Caco-2 (cell line): Measurements from ENCODE around the gene MLXIP. TPM values are rescaled to one million over a fixed set of nuclear protein-coding genes. Genes with fewer than 3 reads are reported as not detected.

Experiments used
- BruUV-seq: library from RNA; stranded (reverse); fragments of 400-500 nt; replicated peaks from 2 replicates; lab custom pipeline; 2021; lab: Mats Ljungman, UMichigan
- CTCF ChIA-PET: fragments of 300-600 bp; sonication (Branson Sonifier 250); formaldehyde crosslinking; loops from one replicate; lab custom pipeline; 2022; ENCODE audit warnings: antibody characterized with exemption; lab: Charles Lee
- POLR2A ChIA-PET: fragments of 300-600 bp; sonication (Branson Sonifier 250); formaldehyde crosslinking; loops from one replicate; lab custom pipeline; 2022; ENCODE audit warnings: antibody characterized with exemption; lab: Charles Lee
- DNase-seq, 2 experiments: peaks; one replicate each; pipeline versions ENCODE4 v3.0.0 to v3.0.0-alpha.2; 2020 to 2022
- H3K27me3 ChIP-seq: replicated peaks from 2 replicates; pipeline ENCODE4 v1.6.0; 2011; ENCODE audit warnings: low read length; ENCODE audit not compliant: control insufficient read depth, insufficient read depth
- H3K36me3 ChIP-seq: 2 replicates; pipeline ENCODE4 v1.5.1; 2011; ENCODE audit warnings: low read length; ENCODE audit not compliant: control insufficient read depth, insufficient read depth
- H3K4me1 ChIP-seq: fragments of 250-450 bp; sonication (Bioruptor Pico); 2 replicates; pipeline ENCODE4 v1.5.1; 2020; ENCODE audit warnings: mild to moderate bottlenecking
- H3K4me3 ChIP-seq: 2 replicates; pipeline ENCODE4 v1.5.1; 2011; ENCODE audit warnings: low read depth, mild to moderate bottlenecking, control low read depth, low read length
- H3K9me3 ChIP-seq: fragments of 250-450 bp; sonication (Bioruptor Pico); 2 replicates; pipeline ENCODE4 v1.5.1; 2020; ENCODE audit warnings: mild to moderate bottlenecking, moderate library complexity
- H3K27ac Mint-ChIP-seq: one replicate; pipeline ENCODE4 v1.8.0; 2022; ENCODE audit warnings: mixed read lengths; ENCODE audit not compliant: unreplicated experiment
- H3K27me3 Mint-ChIP-seq: one replicate; pipeline ENCODE4 v1.8.0; 2022; ENCODE audit warnings: mixed read lengths; ENCODE audit not compliant: insufficient read depth, unreplicated experiment
- H3K36me3 Mint-ChIP-seq: one replicate; pipeline ENCODE4 v1.8.0; 2022; ENCODE audit warnings: mild to moderate bottlenecking, mixed read lengths; ENCODE audit not compliant: insufficient read depth, unreplicated experiment
- H3K4me1 Mint-ChIP-seq: one replicate; pipeline ENCODE4 v1.8.0; 2022; ENCODE audit warnings: low read depth, mixed read lengths; ENCODE audit not compliant: unreplicated experiment
- H3K4me3 Mint-ChIP-seq: one replicate; pipeline ENCODE4 v1.8.0; 2022; ENCODE audit warnings: mild to moderate bottlenecking, moderate library complexity, mixed read lengths; ENCODE audit not compliant: unreplicated experiment
- H3K9me3 Mint-ChIP-seq: one replicate; pipeline ENCODE4 v1.8.0; 2022; ENCODE audit warnings: mixed read lengths; ENCODE audit not compliant: unreplicated experiment
- intact Hi-C: fragments of 100-400 bp; cut with micrococcal nuclease; formaldehyde crosslinking; loops from one replicate; pipeline ENCODE4 v1.10.0; 2022; ENCODE audit not compliant: unreplicated experiment
- total RNA-seq: library from RNA; stranded (reverse); gene quantifications from 2 replicates; pipeline ENCODE4 v1.2.3, GENCODE V29; 2022
- TF ChIP-seq, protein P1 (sequence below), 2 experiments: fragments of 200-600 bp in 1 of 2; IDR thresholded peaks; 1 replicate in 1 of 2; 2 replicates in 1 of 2; pipeline versions ENCODE4 v1.5.1 to v1.8.0; 2011 to 2022; ENCODE audit warnings: antibody characterized with exemption in 1 of 2, control low read depth in 1 of 2, inconsistent platforms in 1 of 2, low read depth in 1 of 2, low read length in 1 of 2, mild to moderate bottlenecking in 1 of 2, moderate library complexity in 1 of 2; ENCODE audit not compliant: insufficient read depth in 1 of 2, severe bottlenecking in 1 of 2, unreplicated experiment in 1 of 2

The MLXIP gene
- total RNA-seq, 1 experiment from 2014 or later: 54.5 TPM

DNA sequence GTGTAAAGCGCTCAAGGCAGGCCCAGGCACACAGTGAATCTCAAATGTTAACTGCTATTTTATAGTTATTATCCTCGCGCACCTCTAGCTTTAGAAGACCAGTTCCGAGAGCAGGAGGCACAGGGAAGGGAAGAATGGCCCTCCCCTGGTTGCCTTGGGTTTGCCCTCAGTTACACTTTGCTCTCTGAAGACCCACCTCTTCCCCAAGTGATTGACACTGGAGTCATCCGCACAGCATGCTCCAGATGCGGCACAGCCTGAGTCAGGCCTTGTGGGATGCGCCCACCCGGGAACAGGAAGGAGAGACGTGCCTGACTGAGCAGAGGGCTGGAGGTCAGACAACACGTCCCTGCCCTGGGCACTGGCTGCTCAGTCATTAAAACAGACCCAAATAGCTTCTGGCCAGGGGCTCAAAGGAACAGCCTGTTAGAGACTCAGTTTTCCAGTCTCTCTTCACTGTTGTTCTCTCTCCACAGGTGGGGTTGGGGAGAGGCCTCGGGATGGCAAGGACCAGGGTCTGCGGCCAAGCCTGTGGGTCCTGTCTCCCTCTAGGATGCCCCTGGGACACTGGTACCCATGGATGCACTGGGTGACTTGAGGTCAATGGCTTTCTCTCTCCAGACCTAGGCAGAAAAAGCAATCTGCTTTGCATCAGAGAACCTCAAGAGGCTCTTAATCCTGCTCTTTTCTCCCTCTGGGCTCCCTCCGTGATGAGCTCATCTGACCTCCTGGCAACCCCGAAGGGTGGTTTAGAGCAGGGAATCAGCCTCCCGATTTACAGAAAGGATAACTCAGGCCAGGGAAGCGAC lies 13.6 kb upstream of the MLXIP start:
- ChIA-PET CTCF (no interaction called here), POLR2A (interaction anchor here (0.5 to 1.9 kb wide), 2 partner anchors 13 to 511 kb away, joined by 3 to 11 read pairs; partner anchors contain the start of gene MLXIP)
- H3K27me3 ChIP-seq: no peaks in the 10 kb centered on the region
- H3K9me3 ChIP-seq: no peaks in the 10 kb centered on the region
- no peaks in the 10 kb centered on the region; the same call in 1 of the 2 replicates for H3K36me3 ChIP-seq
- H3K4me1 ChIP-seq: peaks cover 27% of the 10 kb centered on the region
- peak; percentile 75 to 88 for DNase-seq
- Mint-ChIP-seq H3K27ac (peak overlapping the region; percentile 83), H3K36me3 (peaks cover 38% of the 10 kb centered on the region), H3K27me3 (no peaks in the 10 kb centered on the region), H3K4me1 (peaks cover 19% of the 10 kb centered on the region), H3K4me3 (peak overlapping the region; percentile 85), H3K9me3 (no peaks in the 10 kb centered on the region)
- H3K4me3 ChIP-seq: peak overlapping the region; percentile 42
- intact Hi-C loops: loop anchor here (1.0 to 2.0 kb wide), 4 partner anchors 10 to 58 kb away; partner anchors contain the start of gene MLXIP
- BruUV-seq: no TSS peak
- TF ChIP-seq, protein P1, sequence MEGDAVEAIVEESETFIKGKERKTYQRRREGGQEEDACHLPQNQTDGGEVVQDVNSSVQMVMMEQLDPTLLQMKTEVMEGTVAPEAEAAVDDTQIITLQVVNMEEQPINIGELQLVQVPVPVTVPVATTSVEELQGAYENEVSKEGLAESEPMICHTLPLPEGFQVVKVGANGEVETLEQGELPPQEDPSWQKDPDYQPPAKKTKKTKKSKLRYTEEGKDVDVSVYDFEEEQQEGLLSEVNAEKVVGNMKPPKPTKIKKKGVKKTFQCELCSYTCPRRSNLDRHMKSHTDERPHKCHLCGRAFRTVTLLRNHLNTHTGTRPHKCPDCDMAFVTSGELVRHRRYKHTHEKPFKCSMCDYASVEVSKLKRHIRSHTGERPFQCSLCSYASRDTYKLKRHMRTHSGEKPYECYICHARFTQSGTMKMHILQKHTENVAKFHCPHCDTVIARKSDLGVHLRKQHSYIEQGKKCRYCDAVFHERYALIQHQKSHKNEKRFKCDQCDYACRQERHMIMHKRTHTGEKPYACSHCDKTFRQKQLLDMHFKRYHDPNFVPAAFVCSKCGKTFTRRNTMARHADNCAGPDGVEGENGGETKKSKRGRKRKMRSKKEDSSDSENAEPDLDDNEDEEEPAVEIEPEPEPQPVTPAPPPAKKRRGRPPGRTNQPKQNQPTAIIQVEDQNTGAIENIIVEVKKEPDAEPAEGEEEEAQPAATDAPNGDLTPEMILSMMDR (IDR thresholded peaks at IDR 0.05; ENCODE audit: insufficient read depth in 1 of 2, low read depth in 1 of 2, low read length in 1 of 2, severe bottlenecking in 1 of 2, unreplicated experiment in 1 of 2): no peak

DNA sequence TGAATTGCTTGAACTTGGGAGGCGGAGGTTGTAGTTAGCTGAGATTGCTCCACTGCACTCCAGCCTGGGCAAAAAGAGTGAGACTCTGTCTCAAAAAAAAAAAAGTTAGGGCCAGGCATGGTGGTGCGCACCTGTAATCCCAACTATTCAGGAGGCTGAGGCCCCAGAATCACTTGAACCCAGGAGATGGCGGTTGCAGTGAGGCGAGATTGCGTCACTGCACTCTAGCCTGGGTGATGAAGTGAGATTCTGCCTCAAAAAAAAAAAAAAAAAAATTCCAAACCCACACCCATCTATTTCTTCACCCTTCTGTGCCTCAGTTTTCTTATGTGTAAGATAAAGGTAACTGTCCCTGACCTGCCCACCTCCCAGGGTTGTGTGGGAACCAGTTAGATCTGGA lies 11.0 kb upstream of the MLXIP start:
- H3K4me1 Mint-ChIP-seq: peaks cover 19% of the 10 kb centered on the region
- H3K27ac Mint-ChIP-seq: no peak overlapping the region
- H3K36me3 Mint-ChIP-seq: peaks cover 38% of the 10 kb centered on the region

DNA sequence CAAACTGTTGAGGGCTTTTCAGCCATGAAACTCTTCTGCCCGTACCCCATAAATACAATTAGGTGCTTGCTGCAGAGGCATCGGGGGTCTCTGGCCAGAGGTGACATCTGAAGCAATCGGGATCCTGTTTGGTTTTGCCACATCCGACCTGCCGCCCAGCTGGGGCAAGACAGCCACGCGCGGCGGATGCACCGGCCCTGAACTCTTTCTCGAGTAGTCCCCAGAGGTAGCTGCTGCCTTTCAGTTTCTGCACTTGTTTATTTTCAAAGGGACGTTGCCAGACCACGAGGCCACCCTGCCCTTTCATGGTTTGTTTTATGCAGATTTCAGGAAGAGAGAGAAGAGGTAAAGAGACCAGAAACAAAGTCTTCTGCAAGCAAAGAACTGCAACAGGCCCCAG lies 10.6 kb upstream of the MLXIP start:
- H3K4me3 Mint-ChIP-seq: no peak overlapping the region
- DNase-seq: no peak
- ChIA-PET CTCF (no interaction called here), POLR2A (interaction anchor here (0.5 kb wide), 1 partner anchor 408 kb away, joined by 4 read pairs; no protein-coding TSS in a partner anchor)
- Histone ChIP-seq H3K36me3 (no peaks in the 10 kb centered on the region; the same call in 1 of the 2 replicates), H3K4me3 (no peak overlapping the region), H3K4me1 (peaks cover 18% of the 10 kb centered on the region), H3K9me3 (no peaks in the 10 kb centered on the region), H3K27me3 (no peaks in the 10 kb centered on the region)
- H3K36me3 Mint-ChIP-seq: peaks cover 35% of the 10 kb centered on the region
- TF ChIP-seq, protein P1 (IDR thresholded peaks at IDR 0.05; ENCODE audit: insufficient read depth in 1 of 2, low read depth in 1 of 2, low read length in 1 of 2, severe bottlenecking in 1 of 2, unreplicated experiment in 1 of 2): no peak
- BruUV-seq: no TSS peak
- intact Hi-C loops: no loop called here
- H3K27ac Mint-ChIP-seq: no peak overlapping the region
- H3K4me1 Mint-ChIP-seq: peaks cover 17% of the 10 kb centered on the region
- H3K27me3 Mint-ChIP-seq: no peaks in the 10 kb centered on the region
- no peaks in the 10 kb centered on the region for H3K9me3 Mint-ChIP-seq

More for the DNA sequence above, 11.0 kb upstream of the MLXIP start:
- CTCF ChIA-PET: no interaction called here
- no peaks in the 10 kb centered on the region for H3K27me3 Mint-ChIP-seq
- BruUV-seq: no TSS peak
- intact Hi-C loops: no loop called here
- TF ChIP-seq, protein P1 (IDR thresholded peaks at IDR 0.05; ENCODE audit: insufficient read depth in 1 of 2, low read depth in 1 of 2, low read length in 1 of 2, severe bottlenecking in 1 of 2, unreplicated experiment in 1 of 2): no peak
- no peaks in the 10 kb centered on the region for H3K9me3 ChIP-seq
- DNase-seq: no peak
- H3K4me1 ChIP-seq: peaks cover 22% of the 10 kb centered on the region
- POLR2A ChIA-PET: interaction anchor here (0.5 kb wide), 1 partner anchor 407 kb away, joined by 4 read pairs; no protein-coding TSS in a partner anchor
- no peaks in the 10 kb centered on the region; the same call in 1 of the 2 replicates for H3K36me3 ChIP-seq
- H3K4me3 Mint-ChIP-seq: no peak overlapping the region
- H3K27me3 ChIP-seq: no peaks in the 10 kb centered on the region
- no peaks in the 10 kb centered on the region for H3K9me3 Mint-ChIP-seq
- H3K4me3 ChIP-seq: no peak overlapping the region
